H9 (cell line): Measurements from ENCODE around the gene STS. TPM values are rescaled to one million over a fixed set of nuclear protein-coding genes. Genes with fewer than 3 reads are reported as not detected.

Experiments used
- DNase-seq: peaks from one replicate; pipeline ENCODE4 v3.0.0-alpha.2; 2017
- H2AFZ ChIP-seq: one replicate; pipeline ENCODE4 v1.6.1; 2013; ENCODE audit warnings: mild to moderate bottlenecking, low read length, control low read depth, moderate library complexity
- H2AK5ac ChIP-seq: 2 replicates; pipeline ENCODE4 v1.6.1; 2013; ENCODE audit warnings: low read length, control low read depth, mixed read lengths; ENCODE audit not compliant: insufficient read length
- H2BK120ac ChIP-seq: one replicate; pipeline ENCODE4 v1.6.1; 2013; ENCODE audit warnings: low read depth, mild to moderate bottlenecking, low read length, control low read depth, inconsistent platforms; ENCODE audit not compliant: poor library complexity, severe bottlenecking
- H2BK12ac ChIP-seq: 2 replicates; pipeline ENCODE4 v1.6.1; 2013; ENCODE audit warnings: low read length, control low read depth, mixed read lengths, low read depth; ENCODE audit not compliant: insufficient read length
- H2BK15ac ChIP-seq: 2 replicates; pipeline ENCODE4 v1.6.1; 2013; ENCODE audit warnings: low read depth, low read length, control low read depth
- H2BK20ac ChIP-seq: one replicate; pipeline ENCODE4 v1.6.1; 2013; ENCODE audit warnings: low read depth, mild to moderate bottlenecking, low read length, control low read depth, inconsistent platforms; ENCODE audit not compliant: poor library complexity, severe bottlenecking
- H2BK5ac ChIP-seq: 2 replicates; pipeline ENCODE4 v1.6.1; 2013; ENCODE audit warnings: low read length, control low read depth, mixed read lengths; ENCODE audit not compliant: insufficient read length
- H3K14ac ChIP-seq: 2 replicates; pipeline ENCODE4 v1.6.1; 2013; ENCODE audit warnings: low read length, control low read depth; ENCODE audit not compliant: insufficient read depth
- H3K18ac ChIP-seq: 2 replicates; pipeline ENCODE4 v1.6.1; 2013; ENCODE audit warnings: low read depth, mild to moderate bottlenecking, mixed read lengths, low read length, control low read depth; ENCODE audit not compliant: insufficient read length
- H3K23ac ChIP-seq: 2 replicates; pipeline ENCODE4 v1.6.1; 2013; ENCODE audit warnings: low read length, control low read depth, mixed read lengths, low read depth; ENCODE audit not compliant: insufficient read length
- H3K23me2 ChIP-seq: 2 replicates; pipeline ENCODE4 v1.6.1; 2013; ENCODE audit warnings: low read depth, mild to moderate bottlenecking, mixed read lengths, low read length, control low read depth; ENCODE audit not compliant: insufficient read length, poor library complexity, severe bottlenecking
- H3K27ac ChIP-seq: 2 replicates; pipeline ENCODE4 v1.5.1; 2013; ENCODE audit warnings: low read length, control low read depth, mixed read lengths, low read depth; ENCODE audit not compliant: insufficient read length
- H3K27me3 ChIP-seq: 2 replicates; pipeline ENCODE4 v1.6.1; 2013; ENCODE audit warnings: low read length, control low read depth, inconsistent platforms; ENCODE audit not compliant: insufficient read depth
- H3K4ac ChIP-seq: 2 replicates; pipeline ENCODE4 v1.6.1; 2013; ENCODE audit warnings: low read depth, mild to moderate bottlenecking, control low read depth, inconsistent platforms, low read length, moderate library complexity
- H3K4me1 ChIP-seq: 2 replicates; pipeline ENCODE4 v1.6.1; 2013; ENCODE audit warnings: low read length, control low read depth, inconsistent platforms; ENCODE audit not compliant: insufficient read depth
- H3K4me2 ChIP-seq: 2 replicates; pipeline ENCODE4 v1.6.1; 2013; ENCODE audit warnings: low read length, control low read depth, mixed read lengths; ENCODE audit not compliant: insufficient read length, insufficient read depth
- H3K56ac ChIP-seq: 2 replicates; pipeline ENCODE4 v1.6.1; 2013; ENCODE audit warnings: low read depth, mild to moderate bottlenecking, mixed read lengths, low read length, control low read depth; ENCODE audit not compliant: insufficient read length
- H3K79me1 ChIP-seq: 2 replicates; pipeline ENCODE4 v1.6.1; 2013; ENCODE audit warnings: low read depth, mild to moderate bottlenecking, moderate library complexity, low read length, control low read depth, inconsistent platforms; ENCODE audit not compliant: insufficient read depth, poor library complexity, severe bottlenecking
- H3K79me2 ChIP-seq: 2 replicates; pipeline ENCODE4 v1.6.1; 2013; ENCODE audit warnings: low read length, control low read depth, inconsistent platforms; ENCODE audit not compliant: insufficient read depth
- H3K9ac ChIP-seq: 2 replicates; pipeline ENCODE4 v1.6.1; 2013; ENCODE audit warnings: low read length, control low read depth, mixed read lengths; ENCODE audit not compliant: insufficient read length; ENCODE audit errors: extremely low read depth
- H3K9me3 ChIP-seq: one replicate; pipeline ENCODE4 v1.6.1; 2013; ENCODE audit warnings: low read depth, low read length, inconsistent platforms; ENCODE audit not compliant: control insufficient read depth
- H3T11ph ChIP-seq: one replicate; pipeline ENCODE4 v1.6.1; 2013; ENCODE audit warnings: mild to moderate bottlenecking, low read length, control low read depth, inconsistent platforms
- H4K20me1 ChIP-seq: one replicate; pipeline ENCODE4 v1.6.1; 2013; ENCODE audit not compliant: control insufficient read depth, insufficient read length, insufficient read depth
- H4K5ac ChIP-seq: 2 replicates; pipeline ENCODE4 v1.6.1; 2013; ENCODE audit warnings: low read depth, mild to moderate bottlenecking, mixed read lengths, low read length, control low read depth; ENCODE audit not compliant: insufficient read length
- H4K8ac ChIP-seq: replicated peaks from 2 replicates; pipeline ENCODE4 v1.6.1; 2013; ENCODE audit warnings: low read length, control low read depth, mixed read lengths, low read depth; ENCODE audit not compliant: insufficient read length
- H4K91ac ChIP-seq: 2 replicates; pipeline ENCODE4 v1.6.1; 2013; ENCODE audit warnings: low read depth, mild to moderate bottlenecking, moderate library complexity, mixed read lengths, low read length, control low read depth; ENCODE audit not compliant: insufficient read length
- H3K27ac Mint-ChIP-seq, 3 experiments: 2 replicates in 2 of 3; 3 replicates in 1 of 3; pipeline ENCODE4 v1.8.0; 2020 to 2021; ENCODE audit warnings: mixed read lengths in 3 of 3, mild to moderate bottlenecking in 1 of 3, moderate library complexity in 1 of 3
- H3K27me3 Mint-ChIP-seq: 2 replicates; pipeline ENCODE4 v1.8.0; 2021; ENCODE audit warnings: low read depth, mild to moderate bottlenecking, moderate library complexity, mixed read lengths
- H3K36me3 Mint-ChIP-seq, 3 experiments: 2 replicates in 2 of 3; 3 replicates in 1 of 3; pipeline ENCODE4 v1.8.0; 2020 to 2021; ENCODE audit warnings: low read depth in 3 of 3, mixed read lengths in 3 of 3; ENCODE audit not compliant: insufficient read depth in 1 of 3
- H3K4me1 Mint-ChIP-seq, 2 experiments: 2 replicates each; pipeline ENCODE4 v1.8.0; 2020; ENCODE audit warnings: mixed read lengths in 2 of 2
- H3K4me3 Mint-ChIP-seq, 2 experiments: 2 replicates in 1 of 2; 3 replicates in 1 of 2; pipeline ENCODE4 v1.8.0; 2020 to 2021; ENCODE audit warnings: mild to moderate bottlenecking in 2 of 2, mixed read lengths in 2 of 2, moderate library complexity in 1 of 2
- H3K9me3 Mint-ChIP-seq, 2 experiments: 2 replicates in 1 of 2; 3 replicates in 1 of 2; pipeline ENCODE4 v1.8.0; 2020; ENCODE audit warnings: mild to moderate bottlenecking in 2 of 2, mixed read lengths in 2 of 2, moderate library complexity in 1 of 2
- WGBS: extraction: QIAGEN DNeasy Blood & Tissue Kit; methylation state at CpG from one replicate; pipeline ENCODE4 v1.1.7; 2013; ENCODE audit warnings: missing lambda C conversion rate, low lambda C conversion rate, mixed read lengths; ENCODE audit not compliant: insufficient read length; ENCODE audit errors: extremely low coverage; 5-methylcytosine and 5-hydroxymethylcytosine counted together
- total RNA-seq: library from RNA; stranded (reverse); gene quantifications from 2 replicates; pipeline ENCODE4 v1.2.1, GENCODE V29; 2021
- TF ChIP-seq, protein P1 (sequence below): fragments of 200-600 bp; sonication (generic); conservative IDR thresholded peaks from 3 replicates; pipeline ENCODE4 v1.8.0; 2021; ENCODE audit warnings: antibody characterized with exemption, mild to moderate bottlenecking

Gene STS
- total RNA-seq, 1 experiment from 2014 or later: 3.6 TPM

DNA sequence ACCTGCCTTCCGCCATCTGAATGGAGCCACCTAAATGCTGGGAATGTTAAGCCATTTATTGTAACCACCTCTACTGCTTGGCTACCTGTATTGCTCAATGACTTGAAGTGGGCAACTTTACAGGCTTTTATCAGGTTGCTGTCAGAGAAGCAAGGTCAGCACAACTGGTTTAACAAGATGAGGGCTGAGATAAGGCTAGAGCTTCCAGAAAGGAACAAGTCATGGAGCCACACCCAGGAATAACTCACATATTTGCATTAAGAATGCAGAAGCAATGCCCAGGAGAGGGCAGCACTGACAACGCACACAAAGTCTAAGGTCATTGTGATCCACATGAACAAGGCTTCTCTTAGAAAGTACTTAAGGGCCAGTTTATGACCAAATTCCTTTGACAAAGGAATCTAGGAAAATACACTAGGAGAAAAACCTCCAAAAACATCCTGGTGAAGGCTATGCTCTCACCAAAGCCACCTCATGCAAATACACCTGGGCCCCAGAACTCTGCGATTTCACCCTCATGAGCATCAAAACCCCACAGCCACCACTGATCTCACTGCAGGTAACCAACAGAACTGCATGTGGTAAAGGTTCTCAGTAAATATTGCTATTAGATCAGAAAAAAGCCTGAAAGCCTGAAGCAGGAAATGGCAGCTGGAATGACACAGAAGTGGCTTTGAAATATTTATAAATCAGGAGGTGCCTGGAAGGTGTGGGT lies 15.0 kb upstream of the STS start:
- H4K8ac ChIP-seq: no peak overlapping the region
- H2BK15ac ChIP-seq: no peak overlapping the region
- peak overlapping the region; percentile 73 to 82 (median 73); a peak in 4 of 7 replicates for H3K27ac Mint-ChIP-seq
- H4K5ac ChIP-seq: no peak overlapping the region
- H3K9me3 ChIP-seq: no peaks in the 10 kb centered on the region
- no peaks in the 10 kb centered on the region for H3K79me2 ChIP-seq
- H2BK20ac ChIP-seq: no peak overlapping the region
- no peaks in the 10 kb centered on the region for H4K20me1 ChIP-seq
- no peak overlapping the region for H3K4ac ChIP-seq
- no peak overlapping the region for H2BK5ac ChIP-seq
- peak overlapping the region; percentile 51 for H2AK5ac ChIP-seq
- H3T11ph ChIP-seq: no peak overlapping the region
- H3K14ac ChIP-seq: no peak overlapping the region
- no peaks in the 10 kb centered on the region for H3K23me2 ChIP-seq
- DNase-seq: peak; percentile 65
- H3K18ac ChIP-seq: no peak overlapping the region
- WGBS: no CpG with 5 or more reads among the region's 3 CpGs
- H3K36me3 Mint-ChIP-seq: peaks cover 0 to 9% (median 0%) of the 10 kb centered on the region in 3 experiments; a peak in 4 of 7 replicates
- H3K79me1 ChIP-seq: no peaks in the 10 kb centered on the region
- H3K9ac ChIP-seq: no peak overlapping the region
- no peak overlapping the region for H2BK120ac ChIP-seq
- H3K4me1 Mint-ChIP-seq: peaks cover 21 to 22% of the 10 kb centered on the region in 2 experiments
- H3K56ac ChIP-seq: no peak overlapping the region
- H2AFZ ChIP-seq: no peak overlapping the region
- no peak overlapping the region for H3K4me3 Mint-ChIP-seq
- no peak overlapping the region for H3K4me2 ChIP-seq
- H4K91ac ChIP-seq: no peak overlapping the region
- TF ChIP-seq, protein P1, sequence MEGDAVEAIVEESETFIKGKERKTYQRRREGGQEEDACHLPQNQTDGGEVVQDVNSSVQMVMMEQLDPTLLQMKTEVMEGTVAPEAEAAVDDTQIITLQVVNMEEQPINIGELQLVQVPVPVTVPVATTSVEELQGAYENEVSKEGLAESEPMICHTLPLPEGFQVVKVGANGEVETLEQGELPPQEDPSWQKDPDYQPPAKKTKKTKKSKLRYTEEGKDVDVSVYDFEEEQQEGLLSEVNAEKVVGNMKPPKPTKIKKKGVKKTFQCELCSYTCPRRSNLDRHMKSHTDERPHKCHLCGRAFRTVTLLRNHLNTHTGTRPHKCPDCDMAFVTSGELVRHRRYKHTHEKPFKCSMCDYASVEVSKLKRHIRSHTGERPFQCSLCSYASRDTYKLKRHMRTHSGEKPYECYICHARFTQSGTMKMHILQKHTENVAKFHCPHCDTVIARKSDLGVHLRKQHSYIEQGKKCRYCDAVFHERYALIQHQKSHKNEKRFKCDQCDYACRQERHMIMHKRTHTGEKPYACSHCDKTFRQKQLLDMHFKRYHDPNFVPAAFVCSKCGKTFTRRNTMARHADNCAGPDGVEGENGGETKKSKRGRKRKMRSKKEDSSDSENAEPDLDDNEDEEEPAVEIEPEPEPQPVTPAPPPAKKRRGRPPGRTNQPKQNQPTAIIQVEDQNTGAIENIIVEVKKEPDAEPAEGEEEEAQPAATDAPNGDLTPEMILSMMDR: peak; percentile 74
- H3K27me3 Mint-ChIP-seq: no peaks in the 10 kb centered on the region
- H2BK12ac ChIP-seq: no peak overlapping the region
- no peak overlapping the region for H3K27ac ChIP-seq
- H3K27me3 ChIP-seq: no peaks in the 10 kb centered on the region
- H3K23ac ChIP-seq: no peak overlapping the region
- H3K4me1 ChIP-seq: peaks cover 8% of the 10 kb centered on the region; the same call in 1 of the 2 replicates
- no peaks in the 10 kb centered on the region for H3K9me3 Mint-ChIP-seq
